Panc1 (cell line): ENCODE data around the gene EHBP1. TPM values are rescaled to one million over a fixed set of nuclear protein-coding genes. Genes with fewer than 3 reads are reported as not detected.

ENCODE experiments used
- ATAC-seq: fragments of 200-7000 bp; cut with Tn5 transposase; 2 replicates; pipeline ENCODE4 v1.9.1; 2020; ENCODE audit warnings: mild to moderate bottlenecking, moderate library complexity
- BruUV-seq: library from RNA; stranded (reverse); fragments of 400-500 nt; replicated peaks from 2 replicates; lab custom pipeline; 2021; lab: Mats Ljungman, UMichigan
- CTCF ChIA-PET: fragments of 300-600 bp; sonication (Branson Sonifier 250); formaldehyde crosslinking; loops from one replicate; lab custom pipeline; 2022; ENCODE audit warnings: antibody characterized with exemption; lab: Charles Lee
- POLR2A ChIA-PET: fragments of 300-600 bp; sonication (Branson Sonifier 250); formaldehyde crosslinking; loops from one replicate; lab custom pipeline; 2022; ENCODE audit warnings: antibody characterized with exemption; lab: Charles Lee
- DNase-seq: peaks from one replicate; pipeline ENCODE4 v3.0.0-alpha.2; 2010; ENCODE audit warnings: low read depth, low spot score
- H3K27ac ChIP-seq: 2 replicates; pipeline ENCODE4 v1.5.1; 2011; ENCODE audit warnings: mild to moderate bottlenecking, low read length, inconsistent platforms
- H3K27me3 ChIP-seq: fragments of 200-500 bp; sonication (Bioruptor generic); 2 replicates; pipeline ENCODE4 v1.6.0; 2014; ENCODE audit warnings: low read length, inconsistent platforms; ENCODE audit not compliant: control insufficient read depth, insufficient read depth
- H3K36me3 ChIP-seq: fragments of 200-500 bp; sonication (Bioruptor generic); 2 replicates; pipeline ENCODE4 v1.5.1; 2014; ENCODE audit warnings: inconsistent platforms, mild to moderate bottlenecking, low read length, moderate library complexity; ENCODE audit not compliant: control insufficient read depth, insufficient read depth
- H3K4me1 ChIP-seq: 2 replicates; pipeline ENCODE4 v1.5.1; 2011; ENCODE audit warnings: inconsistent platforms, mild to moderate bottlenecking, low read length, moderate library complexity; ENCODE audit not compliant: control insufficient read depth, insufficient read depth
- H3K4me3 ChIP-seq, 2 experiments: 2 replicates each; pipeline ENCODE4 v1.5.1; 2011 to 2012; ENCODE audit warnings: low read depth in 2 of 2, low read length in 2 of 2, mild to moderate bottlenecking in 2 of 2, inconsistent platforms in 1 of 2, moderate library complexity in 1 of 2
- H3K9me3 ChIP-seq: fragments of 200-500 bp; sonication (Bioruptor generic); 2 replicates; pipeline ENCODE4 v1.5.1; 2014; ENCODE audit warnings: low read depth, mild to moderate bottlenecking, inconsistent platforms, low read length, moderate library complexity; ENCODE audit not compliant: control insufficient read depth, insufficient read depth
- POLR2AphosphoS5 ChIP-seq: IDR thresholded peaks from 2 replicates; pipeline ENCODE4 v1.6.1; 2012; ENCODE audit warnings: mild to moderate bottlenecking, low read depth, low read length, moderate library complexity
- SIN3A ChIP-seq: IDR thresholded peaks from 2 replicates; pipeline ENCODE4 v1.6.1; 2012; ENCODE audit warnings: low read depth, mild to moderate bottlenecking, low read length, moderate library complexity, borderline replicate concordance; ENCODE audit not compliant: insufficient read depth
- TCF7L2 ChIP-seq: IDR thresholded peaks from 2 replicates; pipeline ENCODE4 v1.6.1; 2011; ENCODE audit warnings: mild to moderate bottlenecking, low read depth, low read length, inconsistent platforms
- in situ Hi-C: cut with HindIII; loops from 2 replicates; pipeline ENCODE4 v1.10.0; 2016; ENCODE audit warnings: low sequenced_read_pairs, low pct_unique_long_range_greater_than_20kb
- intact Hi-C: fragments of 100-400 bp; cut with micrococcal nuclease; formaldehyde crosslinking; loops from one replicate; pipeline ENCODE4 v1.10.0; 2022; ENCODE audit not compliant: unreplicated experiment
- total RNA-seq: library from RNA; stranded (reverse); gene quantifications from one replicate; pipeline ENCODE4 v1.2.1, GENCODE V29; 2021; ENCODE audit not compliant: unreplicated experiment
- TF ChIP-seq, protein P1 (sequence below), 2 experiments: IDR thresholded peaks; 2 replicates each; pipeline ENCODE4 v1.6.1; 2011 to 2012; ENCODE audit warnings: low read depth in 2 of 2, control low read depth in 1 of 2, low read length in 1 of 2, mild to moderate bottlenecking in 1 of 2, moderate library complexity in 1 of 2; ENCODE audit not compliant: insufficient read depth in 1 of 2
- TF ChIP-seq, protein P2 (sequence below): fragments of 450-650 bp; IDR thresholded peaks from 2 replicates; pipeline ENCODE4 v1.5.1; 2017; ENCODE audit warnings: mild to moderate bottlenecking

EHBP1 gene
- total RNA-seq, 1 experiment from 2014 or later: 46.1 TPM

- intact Hi-C loops: no loop called here
- BruUV-seq: no TSS peak
- H3K4me1 ChIP-seq: no peaks in the 10 kb centered on the region
- POLR2A ChIA-PET: no interaction called here
- DNase-seq: no peak
- H3K36me3 ChIP-seq: no peaks in the 10 kb centered on the region
- TF ChIP-seq, protein P1, sequence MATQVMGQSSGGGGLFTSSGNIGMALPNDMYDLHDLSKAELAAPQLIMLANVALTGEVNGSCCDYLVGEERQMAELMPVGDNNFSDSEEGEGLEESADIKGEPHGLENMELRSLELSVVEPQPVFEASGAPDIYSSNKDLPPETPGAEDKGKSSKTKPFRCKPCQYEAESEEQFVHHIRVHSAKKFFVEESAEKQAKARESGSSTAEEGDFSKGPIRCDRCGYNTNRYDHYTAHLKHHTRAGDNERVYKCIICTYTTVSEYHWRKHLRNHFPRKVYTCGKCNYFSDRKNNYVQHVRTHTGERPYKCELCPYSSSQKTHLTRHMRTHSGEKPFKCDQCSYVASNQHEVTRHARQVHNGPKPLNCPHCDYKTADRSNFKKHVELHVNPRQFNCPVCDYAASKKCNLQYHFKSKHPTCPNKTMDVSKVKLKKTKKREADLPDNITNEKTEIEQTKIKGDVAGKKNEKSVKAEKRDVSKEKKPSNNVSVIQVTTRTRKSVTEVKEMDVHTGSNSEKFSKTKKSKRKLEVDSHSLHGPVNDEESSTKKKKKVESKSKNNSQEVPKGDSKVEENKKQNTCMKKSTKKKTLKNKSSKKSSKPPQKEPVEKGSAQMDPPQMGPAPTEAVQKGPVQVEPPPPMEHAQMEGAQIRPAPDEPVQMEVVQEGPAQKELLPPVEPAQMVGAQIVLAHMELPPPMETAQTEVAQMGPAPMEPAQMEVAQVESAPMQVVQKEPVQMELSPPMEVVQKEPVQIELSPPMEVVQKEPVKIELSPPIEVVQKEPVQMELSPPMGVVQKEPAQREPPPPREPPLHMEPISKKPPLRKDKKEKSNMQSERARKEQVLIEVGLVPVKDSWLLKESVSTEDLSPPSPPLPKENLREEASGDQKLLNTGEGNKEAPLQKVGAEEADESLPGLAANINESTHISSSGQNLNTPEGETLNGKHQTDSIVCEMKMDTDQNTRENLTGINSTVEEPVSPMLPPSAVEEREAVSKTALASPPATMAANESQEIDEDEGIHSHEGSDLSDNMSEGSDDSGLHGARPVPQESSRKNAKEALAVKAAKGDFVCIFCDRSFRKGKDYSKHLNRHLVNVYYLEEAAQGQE (IDR thresholded peaks at IDR 0.05; ENCODE audit: insufficient read depth in 1 of 2, low read depth in 2 of 2, low read length in 1 of 2): no peak
- TF ChIP-seq, protein P2, sequence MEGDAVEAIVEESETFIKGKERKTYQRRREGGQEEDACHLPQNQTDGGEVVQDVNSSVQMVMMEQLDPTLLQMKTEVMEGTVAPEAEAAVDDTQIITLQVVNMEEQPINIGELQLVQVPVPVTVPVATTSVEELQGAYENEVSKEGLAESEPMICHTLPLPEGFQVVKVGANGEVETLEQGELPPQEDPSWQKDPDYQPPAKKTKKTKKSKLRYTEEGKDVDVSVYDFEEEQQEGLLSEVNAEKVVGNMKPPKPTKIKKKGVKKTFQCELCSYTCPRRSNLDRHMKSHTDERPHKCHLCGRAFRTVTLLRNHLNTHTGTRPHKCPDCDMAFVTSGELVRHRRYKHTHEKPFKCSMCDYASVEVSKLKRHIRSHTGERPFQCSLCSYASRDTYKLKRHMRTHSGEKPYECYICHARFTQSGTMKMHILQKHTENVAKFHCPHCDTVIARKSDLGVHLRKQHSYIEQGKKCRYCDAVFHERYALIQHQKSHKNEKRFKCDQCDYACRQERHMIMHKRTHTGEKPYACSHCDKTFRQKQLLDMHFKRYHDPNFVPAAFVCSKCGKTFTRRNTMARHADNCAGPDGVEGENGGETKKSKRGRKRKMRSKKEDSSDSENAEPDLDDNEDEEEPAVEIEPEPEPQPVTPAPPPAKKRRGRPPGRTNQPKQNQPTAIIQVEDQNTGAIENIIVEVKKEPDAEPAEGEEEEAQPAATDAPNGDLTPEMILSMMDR: no peak
- no peak for TF ChIP-seq SIN3A
- in situ Hi-C loops: no loop called here
- no peak for ATAC-seq
- H3K27me3 ChIP-seq: no peaks in the 10 kb centered on the region
- H3K27ac ChIP-seq: no peak overlapping the region
- H3K9me3 ChIP-seq: no peaks in the 10 kb centered on the region
- CTCF ChIA-PET: no interaction called here
- H3K4me3 ChIP-seq: no peak overlapping the region
Observed at GRCh38 chr2:62923242-62923641, 217.7 kb downstream of the EHBP1 start.

- no TSS peak for BruUV-seq
- Histone ChIP-seq H3K27ac (no peak overlapping the region), H3K9me3 (no peaks in the 10 kb centered on the region), H3K4me3 (no peak overlapping the region), H3K4me1 (no peaks in the 10 kb centered on the region), H3K36me3 (no peaks in the 10 kb centered on the region), H3K27me3 (no peaks in the 10 kb centered on the region)
- no peak for DNase-seq
- no peak for ATAC-seq
- ChIA-PET POLR2A (no interaction called here), CTCF (no interaction called here)
- intact Hi-C loops: no loop called here
- TF ChIP-seq SIN3A (no peak), TCF7L2 (no peak)
- TF ChIP-seq, protein P2: no peak
- in situ Hi-C loops: no loop called here
Observed at GRCh38 chr2:62923881-62924280, 218.4 kb downstream of the EHBP1 start.

DNA sequence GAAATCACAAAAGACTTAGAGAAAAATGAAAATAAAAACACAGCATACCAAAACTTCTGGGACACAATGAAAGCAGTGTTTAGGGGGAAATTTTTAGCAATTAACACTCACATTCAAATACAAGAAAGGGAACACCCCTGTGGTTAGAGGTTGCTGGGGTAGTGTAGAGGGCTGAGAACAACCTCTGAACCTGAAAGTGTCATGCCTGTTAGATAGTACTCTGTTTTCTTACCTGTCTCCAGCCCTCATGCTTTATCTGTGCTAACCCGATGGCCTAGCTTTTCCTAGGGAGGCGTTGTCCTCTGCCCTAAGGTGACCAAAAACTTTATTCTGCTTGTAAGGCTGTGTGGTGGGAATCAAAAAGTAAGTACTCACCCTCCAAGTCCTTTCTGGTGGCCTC is 222.5 kb downstream of the EHBP1 start:
- no TSS peak for BruUV-seq
- Histone ChIP-seq H3K9me3 (no peaks in the 10 kb centered on the region), H3K4me1 (no peaks in the 10 kb centered on the region), H3K27me3 (no peaks in the 10 kb centered on the region), H3K4me3 (no peak overlapping the region), H3K36me3 (no peaks in the 10 kb centered on the region), H3K27ac (no peak overlapping the region)
- ATAC-seq: no peak
- intact Hi-C loops: no loop called here
- TF ChIP-seq POLR2AphosphoS5 (no peak), TCF7L2 (no peak), SIN3A (no peak)
- TF ChIP-seq, protein P2: no peak
- TF ChIP-seq, protein P1 (IDR thresholded peaks at IDR 0.05; ENCODE audit: insufficient read depth in 1 of 2, low read depth in 2 of 2, low read length in 1 of 2): no peak
- in situ Hi-C loops: no loop called here
- POLR2A ChIA-PET: no interaction called here
- no peak for DNase-seq
- CTCF ChIA-PET: no interaction called here
